GM12878 (cell line): ENCODE data around the gene MDFIC. TPM values are rescaled to one million over a fixed set of nuclear protein-coding genes. Genes with fewer than 3 reads are reported as not detected.

ENCODE experiments used
- ATAC-seq: fragments of 200-7000 bp; cut with Tn5 transposase; 3 replicates; pipeline ENCODE4 v1.9.1; 2020; ENCODE audit warnings: mild to moderate bottlenecking, moderate library complexity
- BruUV-seq: library from RNA; stranded (reverse); fragments of 400-500 nt; replicated peaks from 2 replicates; lab custom pipeline; 2021; lab: Mats Ljungman, UMichigan
- CTCF ChIA-PET: fragments of 300-600 bp; sonication (Branson Sonifier 250); formaldehyde crosslinking; extraction: SDS; loops from one replicate; lab custom pipeline; 2021; ENCODE audit warnings: inconsistent platforms; lab: Yijun Ruan, JAX
- POLR2A ChIA-PET: fragments of 350-600 bp; formaldehyde crosslinking; extraction: SDS; loops from one replicate; lab custom pipeline; 2021; ENCODE audit warnings: inconsistent platforms; lab: Charles Lee
- RAD21 ChIA-PET: fragments of 300-600 bp; sonication (Branson Sonifier 250); formaldehyde crosslinking; loops from one replicate; lab custom pipeline; 2023; ENCODE audit warnings: antibody characterized with exemption; ENCODE audit not compliant: unreplicated experiment; lab: Charles Lee
- SMC1A ChIA-PET: fragments of 300-600 bp; sonication (Branson Sonifier 250); formaldehyde crosslinking; loops from one replicate; lab custom pipeline; 2023; ENCODE audit not compliant: unreplicated experiment, uncharacterized antibody; lab: Charles Lee
- DNase-seq: peaks from one replicate; pipeline ENCODE4 v3.0.0-alpha.2; 2011; ENCODE audit warnings: low read depth, low spot score
- FAIRE-seq: peaks from 3 replicates; lab custom pipeline; 2011; peaks lifted over from hg19 to GRCh38; lab: Jason Lieb, UNC
- H2AFZ ChIP-seq: 2 replicates; pipeline ENCODE4 v1.6.0; 2011; ENCODE audit warnings: low read depth, low read length, control low read depth; ENCODE audit not compliant: control insufficient read depth
- H3K27ac ChIP-seq: 2 replicates; pipeline ENCODE4 v1.5.1; 2011; ENCODE audit warnings: control low read depth; ENCODE audit not compliant: control insufficient read depth, insufficient read depth
- H3K27me3 ChIP-seq, 2 experiments: replicated peaks in 1 of 2; 2 replicates each; pipeline versions ENCODE4 v1.6.0 to v1.6.1; 2011; ENCODE audit warnings: low read length in 1 of 2; ENCODE audit not compliant: control insufficient read depth in 2 of 2, insufficient read depth in 2 of 2
- H3K36me3 ChIP-seq, 2 experiments: 2 replicates each; pipeline ENCODE4 v1.5.1; 2011; ENCODE audit warnings: low read length in 1 of 2; ENCODE audit not compliant: control insufficient read depth in 2 of 2, insufficient read depth in 2 of 2
- H3K4me1 ChIP-seq: 2 replicates; pipeline ENCODE4 v1.6.1; 2011; ENCODE audit warnings: mild to moderate bottlenecking, low read length, moderate library complexity, mixed read lengths; ENCODE audit not compliant: control insufficient read depth, insufficient read depth
- H3K4me2 ChIP-seq: 2 replicates; pipeline ENCODE4 v1.6.0; 2011; ENCODE audit warnings: control low read depth; ENCODE audit not compliant: control insufficient read depth, insufficient read depth
- H3K4me3 ChIP-seq: fragments of 200-600 bp; sonication (generic); 2 replicates; pipeline ENCODE4 v1.5.1; 2016
- H3K79me2 ChIP-seq: 2 replicates; pipeline ENCODE4 v1.6.0; 2011; ENCODE audit warnings: low read length; ENCODE audit not compliant: control insufficient read depth, insufficient read depth
- H3K9ac ChIP-seq: 2 replicates; pipeline ENCODE4 v1.8.0; 2011; ENCODE audit warnings: low read length, control low read depth, mixed read lengths; ENCODE audit not compliant: control insufficient read depth, insufficient read depth
- H3K9me3 ChIP-seq: replicated peaks from 3 replicates; pipeline ENCODE4 v1.5.1; 2011; ENCODE audit warnings: mild to moderate bottlenecking, low read length; ENCODE audit not compliant: control insufficient read depth, insufficient read depth
- H4K20me1 ChIP-seq: 2 replicates; pipeline ENCODE4 v1.6.0; 2011; ENCODE audit not compliant: control insufficient read depth, insufficient read depth
- ATF3 ChIP-seq: IDR thresholded peaks from 2 replicates; pipeline ENCODE4 v1.6.1; 2011; ENCODE audit warnings: low read depth, mild to moderate bottlenecking, low read length, moderate library complexity, borderline replicate concordance; ENCODE audit errors: extremely low read depth
- BCL11A ChIP-seq: IDR thresholded peaks from 2 replicates; pipeline ENCODE4 v1.6.1; 2011; ENCODE audit warnings: low read depth, low read length
- CHD1 ChIP-seq: IDR thresholded peaks from 2 replicates; pipeline ENCODE4 v1.6.1; 2012; ENCODE audit warnings: low read depth, low read length, improper control_type of control experiment
- EED ChIP-seq: sonication (generic); IDR thresholded peaks from 2 replicates; pipeline ENCODE4 v1.6.1; 2016; ENCODE audit warnings: antibody characterized with exemption, low read depth
- IKZF2 ChIP-seq, 2 experiments: fragments of 450-650 bp; IDR thresholded peaks; 2 replicates each; pipeline ENCODE4 v1.6.1; 2017; ENCODE audit warnings: mild to moderate bottlenecking in 2 of 2, moderate library complexity in 2 of 2
- NFYB ChIP-seq: IDR thresholded peaks from 2 replicates; pipeline ENCODE4 v1.6.1; 2011; ENCODE audit warnings: low read depth, mild to moderate bottlenecking, low read length, improper control_type of control experiment, moderate library complexity; ENCODE audit not compliant: insufficient read depth
- RCOR1 ChIP-seq: conservative IDR thresholded peaks from 2 replicates; pipeline ENCODE4 v1.6.1; 2012; ENCODE audit warnings: low read depth, low read length, improper control_type of control experiment
- RELA ChIP-seq: fragments of 450-650 bp; IDR thresholded peaks from 2 replicates; pipeline ENCODE4 v1.8.0; 2014; ENCODE audit warnings: borderline replicate concordance; ENCODE audit not compliant: partially characterized antibody
- RUNX3 ChIP-seq: IDR thresholded peaks from 2 replicates; pipeline ENCODE4 v1.6.1; 2012; ENCODE audit warnings: low read length, inconsistent platforms
- SMC3 ChIP-seq: IDR thresholded peaks from 2 replicates; pipeline ENCODE4 v1.6.1; 2011; ENCODE audit warnings: low read length, improper control_type of control experiment, borderline replicate concordance
- SREBF2 ChIP-seq: IDR thresholded peaks from 2 replicates; pipeline ENCODE4 v1.6.1; 2012; ENCODE audit warnings: mild to moderate bottlenecking, low read length
- TCF7 ChIP-seq: IDR thresholded peaks from 2 replicates; pipeline ENCODE4 v1.6.1; 2014; ENCODE audit warnings: antibody characterized with exemption, borderline replicate concordance
- ZNF217 ChIP-seq: fragments of 450-650 bp; IDR thresholded peaks from 2 replicates; pipeline ENCODE4 v1.6.1; 2017; ENCODE audit warnings: antibody characterized with exemption, mild to moderate bottlenecking
- ZNF274 ChIP-seq: IDR thresholded peaks from one replicate; pipeline ENCODE4 v1.8.0; 2011; ENCODE audit not compliant: insufficient read length, insufficient read depth
- WGBS: methylation state at CpG from one replicate; pipeline ENCODE4 v1.1.6; 2016; ENCODE audit warnings: low lambda C conversion rate; ENCODE audit not compliant: insufficient replicate concordance, insufficient coverage; ENCODE audit errors: missing lambda C conversion rate; 5-methylcytosine and 5-hydroxymethylcytosine counted together
- in situ Hi-C: fragments of 300-500 bp; cut with MboI; formaldehyde crosslinking; loops from 9 replicates; pipeline ENCODE4 v1.14.3; 2018; ENCODE audit warnings: mixed read lengths
- intact Hi-C: fragments of 100-400 bp; cut with micrococcal nuclease; formaldehyde crosslinking; loops from one replicate; pipeline ENCODE4 v1.14.2; 2022; ENCODE audit not compliant: unreplicated experiment
- polyA plus RNA-seq, 11 experiments: library from polyadenylated mRNA; depleted of rRNA in 4 of 11; unstranded in 6 of 11; stranded (reverse) in 5 of 11; fragments of >200 nt; fragmentation: Nextera tagmentation in 4 of 11; fragmentation: Illumina TruSeq in 1 of 11; extraction: Ambion mirVana in 4 of 11; extraction: Trizol in 1 of 11; gene quantifications; 1 replicate in 1 of 11; 2 replicates in 10 of 11; pipeline versions ENCODE4 v1.2.1 to v1.2.3, GENCODE V29; 2011 to 2016; ENCODE audit warnings: inconsistent platforms in 2 of 11, missing spikeins in 2 of 11, low read depth in 1 of 11
- total RNA-seq, 4 experiments: library from RNA; depleted of rRNA in 3 of 4; stranded (reverse); fragments of >200 nt in 3 of 4; fragmentation: Illumina TruSeq in 1 of 4; extraction: Trizol in 1 of 4; gene quantifications; 2 replicates each; pipeline versions ENCODE4 v1.2.1 to v1.2.3, GENCODE V29; 2013 to 2021
- TF ChIP-seq, protein P1 (sequence below): fragments of 450-650 bp; IDR thresholded peaks from 2 replicates; pipeline ENCODE4 v1.6.1; 2016; ENCODE audit warnings: mild to moderate bottlenecking
- TF ChIP-seq, protein P2 (sequence below): IDR thresholded peaks from 2 replicates; pipeline ENCODE4 v1.6.1; 2012; ENCODE audit warnings: low read depth, low read length, improper control_type of control experiment
- TF ChIP-seq, protein P3 (sequence below): fragments of 450-650 bp; IDR thresholded peaks from 2 replicates; pipeline ENCODE4 v1.6.1; 2017; ENCODE audit warnings: borderline replicate concordance
- TF ChIP-seq, protein P4 (sequence below): IDR thresholded peaks from 2 replicates; pipeline ENCODE4 v1.6.1; 2011; ENCODE audit warnings: borderline replicate concordance, low read depth, mild to moderate bottlenecking, moderate library complexity, mixed read lengths, low read length; ENCODE audit not compliant: insufficient read depth; ENCODE audit errors: extremely low read length

The MDFIC gene
- total and polyA plus RNA-seq, 10 of the 15 experiments (the other 5 are each of a cell fraction or from before 2014, with no cell fraction given), result 7.3 to 58.4 (median 40.0) TPM

DNA sequence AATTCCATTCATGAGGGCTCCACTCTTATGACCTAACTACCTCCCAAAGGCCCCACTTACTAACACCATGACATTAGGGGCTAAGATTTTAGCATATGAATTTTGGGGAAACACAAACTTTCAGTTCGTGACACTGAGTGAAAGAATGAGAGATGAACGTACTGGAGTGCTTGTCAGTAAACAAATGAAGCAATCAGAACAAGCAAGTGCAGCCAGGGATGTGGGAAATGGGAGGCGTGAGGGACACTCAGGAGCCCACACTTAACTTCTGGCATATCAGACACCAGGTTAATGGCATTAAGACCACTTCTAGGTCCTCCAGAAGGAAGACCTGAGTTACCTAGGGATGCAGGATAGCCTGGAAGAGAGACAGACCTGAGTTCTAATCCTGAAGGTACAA, 2.3 kb upstream of the MDFIC start (continued):
- TF ChIP-seq, protein P1, sequence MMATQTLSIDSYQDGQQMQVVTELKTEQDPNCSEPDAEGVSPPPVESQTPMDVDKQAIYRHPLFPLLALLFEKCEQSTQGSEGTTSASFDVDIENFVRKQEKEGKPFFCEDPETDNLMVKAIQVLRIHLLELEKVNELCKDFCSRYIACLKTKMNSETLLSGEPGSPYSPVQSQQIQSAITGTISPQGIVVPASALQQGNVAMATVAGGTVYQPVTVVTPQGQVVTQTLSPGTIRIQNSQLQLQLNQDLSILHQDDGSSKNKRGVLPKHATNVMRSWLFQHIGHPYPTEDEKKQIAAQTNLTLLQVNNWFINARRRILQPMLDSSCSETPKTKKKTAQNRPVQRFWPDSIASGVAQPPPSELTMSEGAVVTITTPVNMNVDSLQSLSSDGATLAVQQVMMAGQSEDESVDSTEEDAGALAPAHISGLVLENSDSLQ, result peak; percentile 23; the same call in 1 of the 2 replicates
- TF ChIP-seq NFYB, result no peak

GRCh38 chr7:114921631-114922025, 266 bp upstream of the MDFIC start:
- in situ Hi-C loops, result no loop called here
- WGBS, result 23% methylated on average over 15 of the region's 15 CpGs
- H4K20me1 ChIP-seq, result no peaks in the 10 kb centered on the region
- H3K4me1 ChIP-seq, result peaks cover 22% of the 10 kb centered on the region
- H3K27me3 ChIP-seq, result no peaks in the 10 kb centered on the region
- H3K27ac ChIP-seq, result peak overlapping the region; percentile 92
- RAD21 ChIA-PET, result interaction anchor here (1.2 to 5.6 kb wide), 3 partner anchors 18 to 57 kb away, joined by 3 to 32 read pairs (median 10); no protein-coding TSS in a partner anchor
- H3K9ac ChIP-seq, result peak overlapping the region; percentile 89
- TSS peak; percentile 68 for BruUV-seq
- POLR2A ChIA-PET, result interaction anchor here (1.6 kb wide), 1 partner anchor 12 kb away, joined by 8 read pairs; no protein-coding TSS in a partner anchor
- peak overlapping the region; percentile 83 for H3K4me2 ChIP-seq
- CTCF ChIA-PET, result no interaction called here
- intact Hi-C loops, result loop anchor here (2.0 to 5.0 kb wide), 2 partner anchors 15 to 289 kb away; no protein-coding TSS in a partner anchor
- no peaks in the 10 kb centered on the region for H3K9me3 ChIP-seq
- no peaks in the 10 kb centered on the region for H3K36me3 ChIP-seq
- FAIRE-seq (no peak), DNase-seq (no peak), ATAC-seq (no peak)
- peak overlapping the region; percentile 70; the same call in 1 of the 2 replicates for H2AFZ ChIP-seq
- peaks cover 67% of the 10 kb centered on the region for H3K79me2 ChIP-seq
- peak overlapping the region; percentile 85 for H3K4me3 ChIP-seq
- SMC1A ChIA-PET, result interaction anchor here (1.1 to 8.9 kb wide), 3 partner anchors 10 to 29 kb away, joined by 4 to 122 read pairs (median 6); no protein-coding TSS in a partner anchor
- TF ChIP-seq TCF7 (no peak), BCL11A (no peak), RUNX3 (no peak), CHD1 (no peak), ZNF274 (no peak), RCOR1 (no peak), SMC3 (no peak), IKZF2 (IDR thresholded peaks at IDR 0.05) (no peak; a peak in 1 of 4 replicates), SREBF2 (no peak), RELA (no peak), ATF3 (no peak), ZNF217 (no peak), EED (no peak), NFYB (no peak)
- TF ChIP-seq, protein P2, sequence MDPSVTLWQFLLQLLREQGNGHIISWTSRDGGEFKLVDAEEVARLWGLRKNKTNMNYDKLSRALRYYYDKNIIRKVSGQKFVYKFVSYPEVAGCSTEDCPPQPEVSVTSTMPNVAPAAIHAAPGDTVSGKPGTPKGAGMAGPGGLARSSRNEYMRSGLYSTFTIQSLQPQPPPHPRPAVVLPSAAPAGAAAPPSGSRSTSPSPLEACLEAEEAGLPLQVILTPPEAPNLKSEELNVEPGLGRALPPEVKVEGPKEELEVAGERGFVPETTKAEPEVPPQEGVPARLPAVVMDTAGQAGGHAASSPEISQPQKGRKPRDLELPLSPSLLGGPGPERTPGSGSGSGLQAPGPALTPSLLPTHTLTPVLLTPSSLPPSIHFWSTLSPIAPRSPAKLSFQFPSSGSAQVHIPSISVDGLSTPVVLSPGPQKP, result no peak
- TF ChIP-seq, protein P3, sequence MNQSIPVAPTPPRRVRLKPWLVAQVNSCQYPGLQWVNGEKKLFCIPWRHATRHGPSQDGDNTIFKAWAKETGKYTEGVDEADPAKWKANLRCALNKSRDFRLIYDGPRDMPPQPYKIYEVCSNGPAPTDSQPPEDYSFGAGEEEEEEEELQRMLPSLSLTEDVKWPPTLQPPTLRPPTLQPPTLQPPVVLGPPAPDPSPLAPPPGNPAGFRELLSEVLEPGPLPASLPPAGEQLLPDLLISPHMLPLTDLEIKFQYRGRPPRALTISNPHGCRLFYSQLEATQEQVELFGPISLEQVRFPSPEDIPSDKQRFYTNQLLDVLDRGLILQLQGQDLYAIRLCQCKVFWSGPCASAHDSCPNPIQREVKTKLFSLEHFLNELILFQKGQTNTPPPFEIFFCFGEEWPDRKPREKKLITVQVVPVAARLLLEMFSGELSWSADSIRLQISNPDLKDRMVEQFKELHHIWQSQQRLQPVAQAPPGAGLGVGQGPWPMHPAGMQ, result no peak
- TF ChIP-seq, protein P4, sequence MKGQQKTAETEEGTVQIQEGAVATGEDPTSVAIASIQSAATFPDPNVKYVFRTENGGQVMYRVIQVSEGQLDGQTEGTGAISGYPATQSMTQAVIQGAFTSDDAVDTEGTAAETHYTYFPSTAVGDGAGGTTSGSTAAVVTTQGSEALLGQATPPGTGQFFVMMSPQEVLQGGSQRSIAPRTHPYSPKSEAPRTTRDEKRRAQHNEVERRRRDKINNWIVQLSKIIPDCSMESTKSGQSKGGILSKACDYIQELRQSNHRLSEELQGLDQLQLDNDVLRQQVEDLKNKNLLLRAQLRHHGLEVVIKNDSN, result no peak
